Astrocyte of the cerebellum (primary cell): ENCODE measurements around the gene DDX39A.
A peak's percentile ranks its signal among the peaks of the same experiment; 100 is the strongest.
"Not testable (repeated sequence)": the region's sequence is repeated elsewhere in the genome, so short reads cannot be mapped to it uniquely, and the experiment has no call there.

Experiments used
- DNase-seq: peaks from one replicate; pipeline ENCODE4 v3.0.0-alpha.2; 2011; ENCODE audit warnings: low read depth
- H3K4me3 ChIP-seq: 2 replicates; pipeline ENCODE4 v1.5.1; 2011; ENCODE audit warnings: mild to moderate bottlenecking, low read depth, low read length, moderate library complexity
- in situ Hi-C: cut with HindIII; loops from 2 replicates; pipeline ENCODE4 v1.10.0; 2017; ENCODE audit warnings: low sequenced_read_pairs
- TF ChIP-seq, protein P1 (sequence below): IDR thresholded peaks from 2 replicates; pipeline ENCODE4 v1.5.1; 2012; ENCODE audit warnings: low read length, low read depth, moderate library complexity, mild to moderate bottlenecking; ENCODE audit errors: missing control alignments

DDX39A gene

DNA sequence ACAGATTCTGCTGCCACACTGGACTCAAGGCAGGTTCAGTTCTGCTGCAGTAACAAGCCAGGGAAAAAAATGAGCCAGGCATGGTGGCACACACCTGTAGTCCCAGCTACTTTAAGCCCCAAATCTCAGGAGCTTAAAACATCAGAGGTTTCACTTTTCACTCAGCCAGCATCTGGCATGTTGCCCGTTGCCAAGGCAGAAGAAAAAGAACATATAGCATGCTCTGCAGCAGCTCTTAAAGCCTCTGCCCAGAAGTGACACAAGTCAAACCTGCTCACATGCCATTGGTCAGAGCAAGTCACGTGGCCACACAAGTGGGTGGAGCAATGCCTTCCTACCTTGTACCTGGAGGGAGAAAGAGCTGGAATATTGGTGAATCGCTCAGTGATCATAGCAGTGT lies 52.6 kb downstream of the DDX39A start:
- TF ChIP-seq, protein P1, sequence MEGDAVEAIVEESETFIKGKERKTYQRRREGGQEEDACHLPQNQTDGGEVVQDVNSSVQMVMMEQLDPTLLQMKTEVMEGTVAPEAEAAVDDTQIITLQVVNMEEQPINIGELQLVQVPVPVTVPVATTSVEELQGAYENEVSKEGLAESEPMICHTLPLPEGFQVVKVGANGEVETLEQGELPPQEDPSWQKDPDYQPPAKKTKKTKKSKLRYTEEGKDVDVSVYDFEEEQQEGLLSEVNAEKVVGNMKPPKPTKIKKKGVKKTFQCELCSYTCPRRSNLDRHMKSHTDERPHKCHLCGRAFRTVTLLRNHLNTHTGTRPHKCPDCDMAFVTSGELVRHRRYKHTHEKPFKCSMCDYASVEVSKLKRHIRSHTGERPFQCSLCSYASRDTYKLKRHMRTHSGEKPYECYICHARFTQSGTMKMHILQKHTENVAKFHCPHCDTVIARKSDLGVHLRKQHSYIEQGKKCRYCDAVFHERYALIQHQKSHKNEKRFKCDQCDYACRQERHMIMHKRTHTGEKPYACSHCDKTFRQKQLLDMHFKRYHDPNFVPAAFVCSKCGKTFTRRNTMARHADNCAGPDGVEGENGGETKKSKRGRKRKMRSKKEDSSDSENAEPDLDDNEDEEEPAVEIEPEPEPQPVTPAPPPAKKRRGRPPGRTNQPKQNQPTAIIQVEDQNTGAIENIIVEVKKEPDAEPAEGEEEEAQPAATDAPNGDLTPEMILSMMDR: no peak
- H3K4me3 ChIP-seq: no peak overlapping the region
- peak; percentile 49 for DNase-seq
- in situ Hi-C loops: no loop called here

DNA sequence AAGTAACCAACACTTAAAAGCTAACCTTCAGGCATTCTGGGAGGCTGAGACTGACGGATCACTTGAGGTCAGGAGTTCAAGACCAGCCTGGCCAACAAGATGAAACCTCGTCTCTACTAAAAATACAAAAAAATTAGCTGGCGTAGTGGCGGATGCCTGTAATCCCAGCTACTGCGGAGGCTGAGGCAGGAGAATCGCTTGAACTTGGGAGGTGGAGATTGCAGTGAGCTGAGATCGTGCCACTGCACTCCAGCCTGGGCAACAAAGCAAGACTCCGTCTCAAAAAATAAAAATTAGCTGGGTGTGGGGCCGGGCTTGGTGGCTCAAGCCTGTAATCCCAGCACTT lies 55.1 kb downstream of the DDX39A start:
- DNase-seq, H3K4me3 ChIP-seq, in situ Hi-C loops: not testable (repeated sequence)

DNA sequence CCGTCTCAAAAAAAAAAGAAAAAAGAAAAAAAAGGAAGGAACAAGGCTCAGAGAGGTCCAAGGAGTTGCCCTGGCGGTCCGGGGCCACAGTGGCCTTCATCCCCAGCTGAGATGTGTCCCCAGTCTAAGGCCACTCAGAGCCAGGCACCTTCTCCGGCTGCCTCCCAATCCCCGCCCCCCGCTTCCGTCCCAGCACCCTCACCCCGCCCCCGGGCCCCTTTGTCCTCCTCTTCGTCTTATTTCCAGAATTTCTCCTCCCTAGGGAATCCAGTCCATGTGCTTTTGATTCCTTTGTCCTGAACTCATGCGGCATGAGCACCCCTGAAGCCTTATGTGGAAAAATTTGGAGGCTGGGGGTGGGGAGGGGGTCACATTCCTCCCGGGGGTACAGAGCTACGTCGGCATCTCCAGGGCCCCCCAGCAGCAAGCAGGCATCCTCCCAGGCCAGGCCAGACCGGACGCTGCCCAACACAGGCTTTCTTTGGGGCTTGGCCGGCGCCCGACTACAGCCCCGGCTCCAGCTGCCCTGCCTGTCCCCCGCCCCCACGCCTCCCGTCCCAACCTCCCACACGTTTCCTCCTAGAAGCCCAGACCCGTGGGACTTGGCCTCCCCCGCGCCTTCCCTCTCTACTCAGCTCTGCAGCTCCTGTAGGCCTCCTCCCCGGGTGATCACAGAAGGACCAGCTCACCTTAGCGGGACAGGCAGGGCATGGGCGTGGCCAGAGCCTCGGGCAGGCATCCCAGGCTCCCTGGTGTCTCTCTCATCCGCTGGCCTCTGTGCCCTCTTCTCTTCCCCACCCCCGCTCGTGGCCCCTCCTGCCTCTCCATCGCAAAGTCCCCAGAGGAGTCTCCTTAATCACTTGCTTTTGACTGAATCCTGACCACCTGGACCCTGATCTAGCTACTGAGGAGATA lies 55.7 kb downstream of the DDX39A start:
- TF ChIP-seq, protein P1: no peak
- in situ Hi-C loops: no loop called here
- no peak for DNase-seq
- peak overlapping the region; percentile 22 for H3K4me3 ChIP-seq

DNA sequence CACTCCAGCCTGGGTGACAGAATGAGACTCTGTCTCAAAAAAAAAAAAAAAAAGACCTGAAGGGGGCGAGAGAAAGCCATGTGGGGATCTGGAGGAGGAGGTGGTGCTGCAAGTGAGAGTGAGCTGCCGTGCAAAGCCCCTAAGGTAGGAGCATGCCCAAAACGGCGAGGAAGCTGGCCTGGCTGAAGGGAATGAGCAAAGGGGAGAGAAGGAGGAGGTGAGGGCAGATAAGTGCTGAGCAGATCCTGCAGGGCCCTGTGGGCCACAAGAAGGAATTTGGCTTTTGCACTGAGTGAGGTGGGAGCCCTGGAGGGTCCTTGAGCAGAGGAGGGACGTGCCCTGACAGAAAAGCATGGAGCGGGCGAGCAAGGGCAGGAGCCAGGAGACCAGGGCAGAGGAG lies 57.3 kb downstream of the DDX39A start:
- no peak overlapping the region for H3K4me3 ChIP-seq
- in situ Hi-C loops: no loop called here
- TF ChIP-seq, protein P1: no peak
- no peak for DNase-seq
